ENCODE results near the gene SLC6A4. TPM values are rescaled to one million over a fixed set of nuclear protein-coding genes. Genes with fewer than 3 reads are reported as not detected.

SLC6A4 gene
- total RNA-seq, 1 experiment from 2014 or later: 0.02 TPM

- Histone ChIP-seq H3K4me2 (ENCODE audit: insufficient read depth, insufficient read length, low read length) (no peak overlapping the region), H4K91ac (ENCODE audit: insufficient read length, low read depth, low read length) (no peak overlapping the region), H3K9me3 (ENCODE audit: control insufficient read depth, low read depth, low read length) (no peaks in the 10 kb centered on the region), H3K23ac (ENCODE audit: insufficient read length, low read depth, low read length) (no peak overlapping the region), H4K5ac (ENCODE audit: insufficient read length, low read depth, low read length) (no peak overlapping the region), H4K20me1 (ENCODE audit: control insufficient read depth, insufficient read depth, insufficient read length) (no peaks in the 10 kb centered on the region), H2BK5ac (ENCODE audit: insufficient read length, low read length) (no peak overlapping the region), H2AFZ (ENCODE audit: low read length) (no peak overlapping the region), H3K27ac (ENCODE audit: insufficient read length, low read depth, low read length) (no peak overlapping the region), H3K14ac (ENCODE audit: insufficient read depth, low read length) (no peak overlapping the region), H3K4me1 (ENCODE audit: insufficient read depth, low read length) (no peaks in the 10 kb centered on the region), H3K9ac (ENCODE audit: extremely low read depth, insufficient read length, low read length) (no peak overlapping the region), H3K79me2 (ENCODE audit: insufficient read depth, low read length) (no peaks in the 10 kb centered on the region), H2BK20ac (ENCODE audit: low read depth, low read length, poor library complexity, severe bottlenecking) (no peak overlapping the region), H2BK15ac (ENCODE audit: low read depth, low read length) (no peak overlapping the region), H4K8ac (replicated peaks; ENCODE audit: insufficient read length, low read depth, low read length) (no peak overlapping the region), H3K79me1 (ENCODE audit: insufficient read depth, low read depth, low read length, poor library complexity, severe bottlenecking) (no peaks in the 10 kb centered on the region), H2BK12ac (ENCODE audit: insufficient read length, low read depth, low read length) (no peak overlapping the region), H3K56ac (ENCODE audit: insufficient read length, low read depth, low read length) (no peak overlapping the region), H2BK120ac (ENCODE audit: low read depth, low read length, poor library complexity, severe bottlenecking) (no peak overlapping the region), H3K27me3 (ENCODE audit: insufficient read depth, low read length) (no peaks in the 10 kb centered on the region), H3K4ac (ENCODE audit: low read depth, low read length) (no peak overlapping the region), H2AK5ac (ENCODE audit: insufficient read length, low read length) (no peak overlapping the region), H3K23me2 (ENCODE audit: insufficient read length, low read depth, low read length, poor library complexity, severe bottlenecking) (no peaks in the 10 kb centered on the region), H3T11ph (ENCODE audit: low read length) (no peak overlapping the region), H3K18ac (ENCODE audit: insufficient read length, low read depth, low read length) (no peak overlapping the region)
- H3K27ac Mint-ChIP-seq: no peak overlapping the region
- WGBS (ENCODE audit: extremely low coverage, insufficient read length, low lambda C conversion rate): no CpG with 5 or more reads among the region's 1 CpG
- no peaks in the 10 kb centered on the region for H3K27me3 Mint-ChIP-seq (ENCODE audit: low read depth)
- H3K4me3 Mint-ChIP-seq: no peak overlapping the region
- no peak for TF ChIP-seq CTCF (conservative IDR thresholded peaks at IDR 0.05)
- DNase-seq: no peak
- peaks cover 0 to 39% (median 35%) of the 10 kb centered on the region in 3 experiments; a peak in 4 of 7 replicates for H3K36me3 Mint-ChIP-seq (ENCODE audit: insufficient read depth in 1 of 3, low read depth in 3 of 3)
- no peaks in the 10 kb centered on the region for H3K9me3 Mint-ChIP-seq
- no peaks in the 10 kb centered on the region for H3K4me1 Mint-ChIP-seq
These were observed 18.7 kb upstream of the SLC6A4 start for GRCh38 chr17:30254150-30254549.

Data from H9 (cell line).